Kidney (tissue), 14 donors: ENCODE measurements around the gene FBXO40. TPM values are rescaled to one million over a fixed set of nuclear protein-coding genes. Genes with fewer than 3 reads are reported as not detected.
"Not testable (repeated sequence)": the region's sequence is repeated elsewhere in the genome, so short reads cannot be mapped to it uniquely, and the experiment has no call there.

ENCODE experiments used
- DNase-seq, 5 donors: peaks; one replicate each; pipeline ENCODE4 v3.0.0-alpha.2; 2013 to 2020
- FAIRE-seq: peaks from 2 replicates; lab custom pipeline; 2012; peaks lifted over from hg19 to GRCh38; lab: Jason Lieb, UNC
- H3K27ac ChIP-seq, 2 donors: one replicate each; pipeline ENCODE4 v1.7.0; 2013; ENCODE audit warnings: low read depth in 2 of 2, low read length in 2 of 2, inconsistent platforms in 1 of 2
- H3K27me3 ChIP-seq: one replicate; pipeline ENCODE4 v1.7.1; 2013; ENCODE audit warnings: low read length, inconsistent platforms; ENCODE audit not compliant: control insufficient read depth, insufficient read depth
- H3K36me3 ChIP-seq, 3 donors: one replicate each; pipeline versions ENCODE4 v1.7.0 to v1.7.1; 2013; ENCODE audit warnings: low read length in 3 of 3, control low read depth in 1 of 3, inconsistent platforms in 1 of 3; ENCODE audit not compliant: insufficient read depth in 3 of 3, control insufficient read depth in 2 of 3
- H3K4me1 ChIP-seq, 3 donors: one replicate each; pipeline versions ENCODE4 v1.7.0 to v1.7.1; 2013; ENCODE audit warnings: low read length in 3 of 3, inconsistent platforms in 1 of 3, low read depth in 1 of 3; ENCODE audit not compliant: control insufficient read depth in 2 of 3, insufficient read depth in 2 of 3
- H3K4me3 ChIP-seq, 3 donors: one replicate each; pipeline versions ENCODE4 v1.7.0 to v1.8.1; 2013; ENCODE audit warnings: low read length in 3 of 3, control low read depth in 1 of 3, inconsistent platforms in 1 of 3
- H3K9ac ChIP-seq, 3 donors: one replicate each; pipeline versions ENCODE4 v1.7.0 to v1.7.1; 2013; ENCODE audit warnings: low read length in 3 of 3, control low read depth in 1 of 3, inconsistent platforms in 1 of 3
- H3K9me3 ChIP-seq, 3 donors: one replicate each; pipeline versions ENCODE4 v1.7.0 to v1.7.1; 2013; ENCODE audit warnings: low read length in 3 of 3, control low read depth in 1 of 3, inconsistent platforms in 1 of 3; ENCODE audit not compliant: control insufficient read depth in 2 of 3, insufficient read depth in 1 of 3
- intact Hi-C: fragments of 100-400 bp; cut with DNase I; formaldehyde crosslinking; loops from one replicate; pipeline ENCODE4 v1.11.1; 2022
- polyA plus RNA-seq: library from polyadenylated mRNA; stranded (reverse); fragments of 350-450 nt; fragmentation: Illumina TruSeq; extraction: RNeasy Lipid Tissue Mini Kit (QIAGEN cat#74804); gene quantifications from one replicate; pipeline ENCODE4 v1.2.3, GENCODE V29; 2014; ENCODE audit warnings: low read depth, low replicate concordance; ENCODE audit not compliant: insufficient read depth
- total RNA-seq: library from RNA; stranded (reverse); fragmentation: NEBNext Ultra II Directional; extraction: Animal tissue kit (Norgen Biotek cat#: 25700); gene quantifications from one replicate; pipeline ENCODE4 v1.2.1, GENCODE V29; 2021
- TF ChIP-seq, protein P1 (sequence below): IDR thresholded peaks from 3 replicates; pipeline ENCODE4 v1.5.1; 2012; ENCODE audit warnings: mild to moderate bottlenecking, moderate library complexity, borderline replicate concordance; ENCODE audit not compliant: insufficient read depth; ENCODE audit errors: extremely low read depth
- donor health status: control.
- donor health status: control.
- donor health status: control.
- donor health status: control.
- donor health status: control.
- donor health status: DM: yes; HTN: yes; CAD: no.
- donor health status: Normal renal cell carcinoma (clear cell type).

The FBXO40 gene
- total and polyA plus RNA-seq, 2 donors from 2014 or later: not detected

GRCh38 chr3:121584418-121584817, 8.8 kb upstream of the FBXO40 start:
- intact Hi-C loops: no loop called here
- FAIRE-seq (no peak), DNase-seq (no peak)
- Histone ChIP-seq H3K9ac (no peak overlapping the region), H3K36me3 (no peaks in the 10 kb centered on the region), H3K4me1 (no peaks in the 10 kb centered on the region), H3K27ac (no peak overlapping the region), H3K27me3 (no peaks in the 10 kb centered on the region), H3K4me3 (no peak overlapping the region), H3K9me3 (no peaks in the 10 kb centered on the region)
- TF ChIP-seq, protein P1, sequence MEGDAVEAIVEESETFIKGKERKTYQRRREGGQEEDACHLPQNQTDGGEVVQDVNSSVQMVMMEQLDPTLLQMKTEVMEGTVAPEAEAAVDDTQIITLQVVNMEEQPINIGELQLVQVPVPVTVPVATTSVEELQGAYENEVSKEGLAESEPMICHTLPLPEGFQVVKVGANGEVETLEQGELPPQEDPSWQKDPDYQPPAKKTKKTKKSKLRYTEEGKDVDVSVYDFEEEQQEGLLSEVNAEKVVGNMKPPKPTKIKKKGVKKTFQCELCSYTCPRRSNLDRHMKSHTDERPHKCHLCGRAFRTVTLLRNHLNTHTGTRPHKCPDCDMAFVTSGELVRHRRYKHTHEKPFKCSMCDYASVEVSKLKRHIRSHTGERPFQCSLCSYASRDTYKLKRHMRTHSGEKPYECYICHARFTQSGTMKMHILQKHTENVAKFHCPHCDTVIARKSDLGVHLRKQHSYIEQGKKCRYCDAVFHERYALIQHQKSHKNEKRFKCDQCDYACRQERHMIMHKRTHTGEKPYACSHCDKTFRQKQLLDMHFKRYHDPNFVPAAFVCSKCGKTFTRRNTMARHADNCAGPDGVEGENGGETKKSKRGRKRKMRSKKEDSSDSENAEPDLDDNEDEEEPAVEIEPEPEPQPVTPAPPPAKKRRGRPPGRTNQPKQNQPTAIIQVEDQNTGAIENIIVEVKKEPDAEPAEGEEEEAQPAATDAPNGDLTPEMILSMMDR: no peak

DNA sequence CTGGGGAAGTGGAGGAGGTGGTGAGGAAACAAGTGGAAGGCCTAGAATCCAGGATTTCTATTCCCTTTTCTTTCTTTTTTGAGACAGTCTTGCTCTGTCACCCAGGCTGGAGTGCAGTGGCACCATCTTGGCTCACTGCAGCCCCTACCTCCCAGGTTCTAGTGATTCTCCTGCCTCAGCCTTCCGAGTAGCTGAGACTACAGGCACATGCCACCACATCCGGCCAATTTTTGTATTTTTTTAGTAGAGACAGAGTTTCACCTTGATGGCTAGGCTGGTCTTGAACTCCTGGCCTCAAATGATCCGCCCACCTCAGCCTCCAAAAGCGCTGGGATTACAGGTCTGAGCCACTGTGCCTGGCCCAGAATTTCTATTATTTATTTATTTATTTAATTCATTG, 627 bp downstream of the FBXO40 start:
- not testable (repeated sequence) for H3K4me1 ChIP-seq, FAIRE-seq

DNA sequence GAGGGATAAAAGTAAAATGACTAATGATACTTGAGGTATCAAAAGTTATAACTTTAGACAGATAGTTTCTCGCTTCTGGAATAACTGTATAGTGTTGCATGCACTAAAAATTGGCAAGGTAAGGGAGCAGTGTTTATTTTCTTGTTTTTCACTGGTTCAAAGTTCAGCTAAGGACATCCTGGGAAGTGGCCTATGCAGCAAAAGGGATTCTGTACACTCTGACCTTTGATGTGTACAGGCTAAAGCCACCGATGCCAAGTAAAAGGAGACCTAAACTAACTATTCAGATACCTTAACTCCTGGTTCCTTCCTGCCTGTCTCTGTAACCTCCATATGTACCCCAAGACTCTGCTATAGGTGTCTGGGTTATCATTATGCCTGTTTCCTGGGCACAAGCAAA, 1.7 kb downstream of the FBXO40 start:
- Histone ChIP-seq H3K36me3 (no peaks in the 10 kb centered on the region), H3K4me3 (no peak overlapping the region), H3K27me3 (no peaks in the 10 kb centered on the region), H3K9ac (no peak overlapping the region), H3K9me3 (no peaks in the 10 kb centered on the region), H3K4me1 (peaks cover 0 to 6% (median 0%) of the 10 kb centered on the region in 3 donors), H3K27ac (no peak overlapping the region)
- intact Hi-C loops: no loop called here
- FAIRE-seq: no peak
- DNase-seq: no peak
- TF ChIP-seq, protein P1: no peak

More for the DNA sequence above, 627 bp downstream of the FBXO40 start:
- H3K27me3 ChIP-seq, H3K4me3 ChIP-seq, H3K27ac ChIP-seq, DNase-seq, H3K9me3 ChIP-seq, H3K9ac ChIP-seq, intact Hi-C loops, H3K36me3 ChIP-seq: not testable (repeated sequence)

GRCh38 chr3:121595765-121596406, 2.7 kb downstream of the FBXO40 start:
- H3K4me1 ChIP-seq: peaks cover 0 to 6% (median 0%) of the 10 kb centered on the region in 3 donors
- no peak overlapping the region for H3K27ac ChIP-seq
- no peaks in the 10 kb centered on the region for H3K36me3 ChIP-seq
- no peaks in the 10 kb centered on the region for H3K27me3 ChIP-seq
- no peak overlapping the region for H3K9ac ChIP-seq
- H3K9me3 ChIP-seq: no peaks in the 10 kb centered on the region
- no peak overlapping the region for H3K4me3 ChIP-seq
- TF ChIP-seq, protein P1: no peak
- intact Hi-C loops: no loop called here
- FAIRE-seq: no peak
- no peak for DNase-seq
